ENCODE results near the gene WEE2. TPM values are rescaled to one million over a fixed set of nuclear protein-coding genes. Genes with fewer than 3 reads are reported as not detected.
A peak's percentile ranks its signal among the peaks of the same experiment; 100 is the strongest.

Gene WEE2
- total RNA-seq, 1 donor from 2014 or later: not detected

GRCh38 chr7:141698247-141699015 is 9.7 kb upstream of the WEE2 start:
- Mint-ChIP-seq H3K27me3 (peaks cover 6% of the 10 kb centered on the region), H3K27ac (no peak overlapping the region), H3K4me1 (peaks cover 47% of the 10 kb centered on the region), H3K36me3 (ENCODE audit: low read depth) (peaks cover 21% of the 10 kb centered on the region), H3K9me3 (no peaks in the 10 kb centered on the region), H3K4me3 (no peak overlapping the region)
- no peak for DNase-seq
- intact Hi-C loops (cut with micrococcal nuclease): no loop called here

DNA sequence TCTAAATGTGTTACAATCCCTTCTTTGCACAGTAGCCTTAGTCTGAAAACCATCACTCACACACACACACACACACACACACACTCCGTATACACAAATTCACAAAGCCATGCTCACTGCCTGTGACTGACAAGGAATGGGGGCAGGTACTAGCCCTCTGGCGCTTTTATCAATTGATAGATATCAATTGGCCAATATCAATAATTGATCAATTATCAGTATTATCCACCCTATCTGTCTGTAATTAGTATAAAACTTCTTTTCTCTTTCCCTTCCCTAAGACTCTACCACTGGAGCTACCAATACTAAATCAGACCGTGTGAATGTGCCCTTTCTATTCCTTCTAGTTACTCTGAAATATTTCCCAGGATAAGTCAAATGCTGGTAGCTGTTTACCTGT is 8.3 kb upstream of the WEE2 start:
- intact Hi-C loops (cut with micrococcal nuclease): loop anchor here (2.0 kb wide), 1 partner anchor 21 kb away; no protein-coding TSS in a partner anchor
- no peak for DNase-seq
- H3K4me3 Mint-ChIP-seq: peak overlapping the region; percentile 83
- H3K27ac Mint-ChIP-seq: no peak overlapping the region
- H3K4me1 Mint-ChIP-seq: peaks cover 45% of the 10 kb centered on the region
- peaks cover 11% of the 10 kb centered on the region for H3K27me3 Mint-ChIP-seq
- H3K9me3 Mint-ChIP-seq: no peaks in the 10 kb centered on the region
- H3K36me3 Mint-ChIP-seq (ENCODE audit: low read depth): peaks cover 14% of the 10 kb centered on the region

- H3K27ac Mint-ChIP-seq: peak overlapping the region; percentile 74
- peak overlapping the region; percentile 83 for H3K4me3 Mint-ChIP-seq
- no peak for DNase-seq
- intact Hi-C loops (cut with micrococcal nuclease): loop anchor here (2.0 kb wide), 1 partner anchor 22 kb away; no protein-coding TSS in a partner anchor
- H3K4me1 Mint-ChIP-seq: peaks cover 45% of the 10 kb centered on the region
- H3K9me3 Mint-ChIP-seq: no peaks in the 10 kb centered on the region
- H3K36me3 Mint-ChIP-seq (ENCODE audit: low read depth): peaks cover 14% of the 10 kb centered on the region
- peaks cover 13% of the 10 kb centered on the region for H3K27me3 Mint-ChIP-seq
Measured at GRCh38 chr7:141700296-141700847, 7.8 kb upstream of the WEE2 start.

DNA sequence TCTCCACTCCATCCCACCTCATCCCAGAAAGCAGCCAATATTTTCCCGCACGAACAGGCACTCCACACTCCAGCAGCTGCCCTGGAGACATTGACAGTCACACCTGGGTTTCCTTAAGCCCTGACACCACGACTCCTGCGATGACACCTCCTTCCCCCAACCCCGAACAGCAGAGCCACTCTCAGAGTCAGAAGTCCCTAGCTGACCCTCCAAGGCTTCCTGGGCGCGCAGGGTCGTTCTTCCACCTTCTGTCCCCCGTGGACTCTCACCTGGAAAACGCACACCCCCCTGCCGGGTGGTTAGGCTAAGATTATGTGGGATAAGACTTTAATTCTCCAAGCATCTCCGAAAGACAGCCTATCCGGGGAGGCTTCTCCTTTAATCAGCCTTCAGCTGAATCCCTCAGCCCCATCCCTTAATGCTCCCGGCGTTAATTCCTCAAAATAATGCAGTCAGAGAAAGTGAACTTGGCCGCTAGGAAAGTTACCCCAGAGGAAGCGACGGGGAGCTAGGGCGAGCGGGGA is 7.2 kb upstream of the WEE2 start:
- H3K27ac Mint-ChIP-seq: peak overlapping the region; percentile 74
- intact Hi-C loops (cut with micrococcal nuclease): loop anchor here (2.0 kb wide), 1 partner anchor 22 kb away; no protein-coding TSS in a partner anchor
- peaks cover 11% of the 10 kb centered on the region for H3K36me3 Mint-ChIP-seq (ENCODE audit: low read depth)
- peaks cover 45% of the 10 kb centered on the region for H3K4me1 Mint-ChIP-seq
- no peaks in the 10 kb centered on the region for H3K9me3 Mint-ChIP-seq
- H3K27me3 Mint-ChIP-seq: peaks cover 13% of the 10 kb centered on the region
- peak; percentile 65 for DNase-seq
- peak overlapping the region; percentile 83 for H3K4me3 Mint-ChIP-seq

- H3K4me1 Mint-ChIP-seq: peaks cover 42% of the 10 kb centered on the region
- peak; percentile 92 for DNase-seq
- H3K27ac Mint-ChIP-seq: peak overlapping the region; percentile 77
- peak overlapping the region; percentile 83 for H3K4me3 Mint-ChIP-seq
- peaks cover 8% of the 10 kb centered on the region for H3K36me3 Mint-ChIP-seq (ENCODE audit: low read depth)
- no peaks in the 10 kb centered on the region for H3K9me3 Mint-ChIP-seq
- H3K27me3 Mint-ChIP-seq: peaks cover 13% of the 10 kb centered on the region
- intact Hi-C loops (cut with micrococcal nuclease): loop anchor here (1.0 to 2.0 kb wide), 2 partner anchors 23 to 37 kb away; partner anchors contain the start of gene SSBP1
Measured at GRCh38 chr7:141701489-141702046, 6.6 kb upstream of the WEE2 start.

- Mint-ChIP-seq H3K9me3 (no peaks in the 10 kb centered on the region), H3K27ac (peak within 1 kb of the TSS; percentile 77), H3K4me1 (peaks cover 39% of the 10 kb centered on the region), H3K36me3 (ENCODE audit: low read depth) (peaks cover 8% of the 10 kb centered on the region), H3K4me3 (peak within 1 kb of the TSS; percentile 83), H3K27me3 (peaks cover 16% of the 10 kb centered on the region)
- DNase-seq: peak; percentile 87
- intact Hi-C loops (cut with micrococcal nuclease): loop anchor here (1.0 kb wide), 1 partner anchor 36 kb away; the partner anchor contains the start of gene SSBP1
Measured at GRCh38 chr7:141702047-141702567, 6.0 kb upstream of the WEE2 start, which contains the start of gene DENND11. DENND11 (minus strand) TSS chr7:141702166; CDS start chr7:141702153, 13 bp downstream.

GRCh38 chr7:141702892-141703291 is 5.3 kb upstream of the WEE2 start:
- Mint-ChIP-seq H3K36me3 (ENCODE audit: low read depth) (peaks cover 5% of the 10 kb centered on the region), H3K4me1 (peaks cover 32% of the 10 kb centered on the region), H3K4me3 (no peak overlapping the region), H3K27me3 (peaks cover 16% of the 10 kb centered on the region), H3K9me3 (no peaks in the 10 kb centered on the region), H3K27ac (no peak overlapping the region)
- intact Hi-C loops (cut with micrococcal nuclease): loop anchor here (1.0 kb wide), 1 partner anchor 35 kb away; the partner anchor contains the start of gene SSBP1
- no peak for DNase-seq

DNA sequence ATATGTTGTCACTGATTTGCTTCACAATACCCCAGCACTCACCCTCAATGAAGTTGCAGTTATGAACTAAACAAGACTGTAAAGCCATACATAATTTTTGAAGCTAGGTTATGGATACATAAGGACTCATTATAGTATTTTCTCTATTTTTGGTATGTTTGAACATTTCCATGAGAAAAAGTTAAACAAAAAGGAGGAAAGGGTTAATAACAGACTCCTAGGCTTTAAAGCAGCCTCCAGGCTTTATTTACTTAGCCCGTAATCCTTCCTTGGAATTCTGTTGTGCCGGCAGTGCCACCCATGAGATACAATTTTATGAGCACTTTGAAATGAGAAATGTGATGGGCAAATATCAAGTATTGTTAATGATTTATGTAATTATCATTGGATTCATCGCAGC is 4.0 kb upstream of the WEE2 start:
- peaks cover 16% of the 10 kb centered on the region for H3K27me3 Mint-ChIP-seq
- H3K4me3 Mint-ChIP-seq: no peak overlapping the region
- peaks cover 20% of the 10 kb centered on the region for H3K4me1 Mint-ChIP-seq
- peaks cover 5% of the 10 kb centered on the region for H3K36me3 Mint-ChIP-seq (ENCODE audit: low read depth)
- no peak for DNase-seq
- intact Hi-C loops (cut with micrococcal nuclease): no loop called here
- no peaks in the 10 kb centered on the region for H3K9me3 Mint-ChIP-seq
- no peak overlapping the region for H3K27ac Mint-ChIP-seq

GRCh38 chr7:141704741-141705140 is 3.4 kb upstream of the WEE2 start:
- H3K4me3 Mint-ChIP-seq: no peak overlapping the region
- DNase-seq: no peak
- intact Hi-C loops (cut with micrococcal nuclease): no loop called here
- no peaks in the 10 kb centered on the region for H3K9me3 Mint-ChIP-seq
- no peak overlapping the region for H3K27ac Mint-ChIP-seq
- peaks cover 16% of the 10 kb centered on the region for H3K4me1 Mint-ChIP-seq
- H3K27me3 Mint-ChIP-seq: peaks cover 16% of the 10 kb centered on the region
- H3K36me3 Mint-ChIP-seq (ENCODE audit: low read depth): peaks cover 3% of the 10 kb centered on the region

DNA sequence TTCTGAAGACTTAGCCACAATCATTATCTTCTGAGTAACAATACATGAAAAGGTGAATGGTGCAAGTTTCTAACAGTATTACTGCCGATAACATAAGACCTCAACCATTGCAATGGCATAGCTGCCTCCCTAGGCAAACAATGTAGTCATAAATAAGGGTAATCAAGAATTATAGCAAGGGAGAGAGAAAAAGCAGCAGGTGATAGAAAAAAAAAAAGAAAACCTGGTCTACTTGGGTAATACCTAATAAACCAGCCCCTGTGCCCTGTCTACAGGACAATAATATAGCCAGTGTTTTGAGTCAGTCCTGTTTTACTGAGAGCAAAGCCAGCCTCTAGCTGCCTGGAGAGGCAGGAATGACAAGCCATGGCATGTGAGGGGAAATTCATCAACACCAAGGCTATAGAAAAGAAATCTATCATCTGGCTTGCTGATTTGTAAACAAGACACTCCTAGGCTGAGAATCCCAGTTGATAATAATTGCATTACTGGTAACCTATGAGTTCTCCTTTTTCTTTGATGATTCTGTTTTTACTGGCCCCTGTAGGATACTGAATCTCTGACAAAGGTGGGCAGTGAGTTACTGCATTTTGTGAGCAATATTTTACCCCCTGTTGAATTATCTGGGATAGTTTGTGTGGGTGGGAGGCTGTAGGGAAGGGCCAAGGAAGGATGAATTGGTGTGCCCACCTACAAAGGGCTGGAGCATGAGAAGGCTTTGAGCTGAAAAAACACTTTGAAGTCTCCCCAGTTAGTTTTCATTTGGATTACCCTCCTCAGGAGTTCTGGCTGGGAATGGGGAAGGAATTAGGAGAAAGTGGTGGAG is 1.7 kb upstream of the WEE2 start:
- DNase-seq: no peak
- Mint-ChIP-seq H3K9me3 (no peaks in the 10 kb centered on the region), H3K27me3 (peaks cover 14% of the 10 kb centered on the region), H3K4me1 (peaks cover 3% of the 10 kb centered on the region), H3K36me3 (ENCODE audit: low read depth) (peaks cover 3% of the 10 kb centered on the region), H3K27ac (no peak overlapping the region), H3K4me3 (no peak overlapping the region)
- intact Hi-C loops (cut with micrococcal nuclease): no loop called here

DNA sequence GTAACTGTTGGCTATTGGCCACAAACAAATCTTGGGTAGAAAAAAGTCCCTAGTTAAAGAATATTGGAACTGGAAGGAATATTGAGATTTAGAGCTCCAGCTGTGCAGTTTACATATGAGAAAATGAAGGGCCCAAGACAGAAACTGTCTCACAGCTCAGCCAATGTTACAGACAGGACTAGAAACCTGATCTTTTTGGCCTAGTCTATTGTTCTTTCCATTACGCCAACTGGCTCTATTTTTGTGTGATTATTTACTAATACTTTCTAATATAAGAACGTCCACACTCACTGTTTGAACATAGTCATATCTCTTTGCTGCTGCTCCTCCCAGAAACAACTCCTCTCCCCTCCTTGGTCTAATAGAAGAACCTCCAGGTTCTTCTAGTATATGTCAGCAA is 1.2 kb downstream of the WEE2 start:
- H3K4me1 Mint-ChIP-seq: peaks cover 4% of the 10 kb centered on the region
- peaks cover 3% of the 10 kb centered on the region for H3K36me3 Mint-ChIP-seq (ENCODE audit: low read depth)
- DNase-seq: no peak
- H3K9me3 Mint-ChIP-seq: no peaks in the 10 kb centered on the region
- no peak overlapping the region for H3K4me3 Mint-ChIP-seq
- intact Hi-C loops (cut with micrococcal nuclease): no loop called here
- peaks cover 6% of the 10 kb centered on the region for H3K27me3 Mint-ChIP-seq
- H3K27ac Mint-ChIP-seq: no peak overlapping the region

GRCh38 chr7:141709749-141710148 is 1.6 kb downstream of the WEE2 start:
- Mint-ChIP-seq H3K4me1 (peaks cover 4% of the 10 kb centered on the region), H3K27ac (no peak overlapping the region), H3K4me3 (no peak overlapping the region), H3K9me3 (no peaks in the 10 kb centered on the region), H3K27me3 (peaks cover 6% of the 10 kb centered on the region), H3K36me3 (ENCODE audit: low read depth) (peaks cover 3% of the 10 kb centered on the region)
- no peak for DNase-seq
- intact Hi-C loops (cut with micrococcal nuclease): no loop called here

GRCh38 chr7:141710301-141710700 is 2.1 kb downstream of the WEE2 start:
- peaks cover 3% of the 10 kb centered on the region for H3K27me3 Mint-ChIP-seq
- peaks cover 3% of the 10 kb centered on the region for H3K36me3 Mint-ChIP-seq (ENCODE audit: low read depth)
- intact Hi-C loops (cut with micrococcal nuclease): no loop called here
- H3K4me1 Mint-ChIP-seq: peaks cover 4% of the 10 kb centered on the region
- no peak overlapping the region for H3K27ac Mint-ChIP-seq
- H3K4me3 Mint-ChIP-seq: no peak overlapping the region
- DNase-seq: no peak
- H3K9me3 Mint-ChIP-seq: no peaks in the 10 kb centered on the region

Data from activated CD4-positive, alpha-beta T cell treated with anti-CD3 and anti-CD28 coated beads, Interleukin-2, amount 10 ng/mL, durations not matched to agents 24 days and 14 days (primary cell).